Stimulated activated CD4-positive, alpha-beta T cell treated with anti-CD3 and anti-CD28 coated beads, Interleukin-2, amount 100 ng/mL, for 48 hours (primary cell): Measurements from ENCODE around the gene RP2.

Source experiments
- DNase-seq, 2 donors: peaks; one replicate each; pipeline ENCODE4 v3.0.0-alpha.2; 2020

RP2 gene

GRCh38 chrX:46836701-46837557 lies at the start of gene RP2:
RP2 (plus strand) TSS chrX:46837043; CDS start chrX:46837101, 58 bp downstream.
- peak; percentile 72 to 73 for DNase-seq

GRCh38 chrX:46788902-46789301 lies 47.9 kb upstream of the RP2 start:
- DNase-seq, result no peak

DNA sequence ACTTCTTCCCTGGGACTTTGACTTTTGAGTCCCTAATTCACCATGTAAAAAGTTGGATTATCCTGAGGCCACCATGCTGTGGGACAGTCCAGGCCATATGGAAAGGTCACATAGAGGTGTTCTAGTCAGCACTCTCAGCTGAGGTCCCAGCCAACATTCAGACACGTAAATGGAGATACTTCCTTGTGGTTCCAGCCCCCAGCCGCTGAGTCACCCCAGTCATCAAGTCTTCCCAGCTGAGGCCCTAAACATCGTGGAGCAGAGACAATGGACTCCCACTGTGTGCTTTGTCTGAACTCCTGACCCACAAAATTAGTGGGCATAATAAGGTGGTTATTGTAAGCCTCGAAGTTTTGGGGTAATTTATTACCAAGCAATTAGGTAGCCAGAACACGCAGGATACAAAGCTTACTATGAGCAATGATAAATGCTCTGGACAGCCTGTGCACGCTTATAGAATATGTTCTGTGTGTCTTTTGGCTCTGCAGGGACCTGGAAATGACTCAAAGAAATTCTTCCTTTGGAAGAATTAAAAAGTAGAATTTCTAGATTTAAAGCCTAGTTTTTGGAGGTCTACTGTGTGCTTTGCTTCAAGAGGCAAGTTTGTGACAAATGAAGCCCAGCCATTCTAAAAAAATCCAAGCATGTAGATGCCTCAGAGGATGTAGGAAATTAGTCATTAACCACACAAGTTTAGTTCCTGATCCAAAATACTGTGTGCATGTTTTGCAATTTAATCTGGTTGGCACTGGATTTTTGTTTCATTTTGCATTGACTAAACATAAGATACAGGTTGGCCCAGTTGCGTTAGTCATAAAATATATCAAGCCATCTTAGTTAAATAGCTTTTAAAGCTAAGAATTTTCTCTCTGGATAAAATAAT lies 44.7 kb upstream of the RP2 start:
- peak in 1 of 2 donors; percentile 4 for DNase-seq

- no peak for DNase-seq
Observed at GRCh38 chrX:46792810-46793188, 44.0 kb upstream of the RP2 start.

GRCh38 chrX:46793386-46794143 lies 43.3 kb upstream of the RP2 start:
- DNase-seq, result no peak

- DNase-seq, result peak; percentile 62 to 75
Observed at GRCh38 chrX:46796574-46797191, 40.2 kb upstream of the RP2 start.

GRCh38 chrX:46803140-46803539 lies 33.7 kb upstream of the RP2 start:
- DNase-seq, result no peak

DNA sequence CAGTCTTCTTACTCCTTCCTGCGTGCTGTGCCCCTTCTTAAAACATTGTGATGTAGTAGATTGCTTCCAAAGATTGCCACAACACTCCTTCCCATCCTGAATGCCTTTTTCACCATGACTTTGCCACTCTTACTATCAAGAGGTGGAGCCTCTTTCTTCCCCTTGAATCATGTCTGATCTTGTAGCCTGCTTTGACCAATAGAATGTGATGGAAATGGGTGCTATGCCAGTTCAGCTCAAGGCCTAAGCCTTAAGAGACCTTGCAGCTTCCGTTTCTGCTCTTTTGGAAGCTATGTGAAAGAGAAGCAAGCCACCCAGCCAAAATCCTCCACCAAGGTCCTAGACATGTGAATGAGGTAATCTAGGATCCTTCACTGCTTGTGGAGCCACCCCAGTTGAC lies 31.6 kb upstream of the RP2 start:
- no peak for DNase-seq

GRCh38 chrX:46811121-46811520 lies 25.7 kb upstream of the RP2 start:
- no peak for DNase-seq

DNA sequence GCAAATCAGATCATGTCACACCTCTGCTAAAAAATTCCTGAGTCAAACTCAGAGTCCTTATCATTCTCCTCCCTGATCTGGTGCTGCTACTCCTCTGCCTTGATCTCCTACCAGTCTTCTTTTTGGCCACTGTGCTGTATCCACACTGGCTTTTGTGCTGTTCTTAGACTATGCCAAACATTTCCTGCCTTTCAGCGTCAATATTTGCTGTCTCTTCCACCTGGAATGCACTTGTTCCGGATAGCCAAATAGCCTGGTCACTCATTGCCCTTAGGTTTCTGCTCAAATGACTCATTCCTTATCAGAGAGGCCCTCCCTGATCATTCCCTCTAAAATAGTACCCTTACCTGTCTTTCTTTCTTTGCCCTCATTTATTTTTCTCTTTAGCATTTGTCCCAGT lies 24.4 kb upstream of the RP2 start:
- DNase-seq, result no peak

GRCh38 chrX:46814966-46815365 lies 21.9 kb upstream of the RP2 start:
- DNase-seq, result no peak

DNA sequence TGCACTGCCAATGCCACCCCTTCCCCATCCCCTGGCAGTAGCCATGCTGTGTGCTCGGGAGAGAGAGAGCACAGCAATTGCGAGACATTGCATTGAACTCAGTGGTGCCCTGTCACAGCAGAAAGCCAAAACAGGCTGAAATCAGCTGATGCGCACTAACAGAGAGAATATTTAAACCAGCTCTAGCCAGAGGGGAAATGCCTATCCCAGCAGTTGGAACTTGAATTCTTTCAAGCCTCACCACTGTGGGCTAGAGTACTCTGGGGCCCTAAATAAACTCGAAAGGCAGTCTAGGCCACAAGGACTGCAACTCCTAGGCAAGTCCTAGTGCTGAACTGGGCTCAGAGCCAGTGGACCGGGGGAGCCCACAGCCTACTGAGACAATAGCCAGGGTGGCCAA lies 17.7 kb upstream of the RP2 start:
- no peak for DNase-seq

DNA sequence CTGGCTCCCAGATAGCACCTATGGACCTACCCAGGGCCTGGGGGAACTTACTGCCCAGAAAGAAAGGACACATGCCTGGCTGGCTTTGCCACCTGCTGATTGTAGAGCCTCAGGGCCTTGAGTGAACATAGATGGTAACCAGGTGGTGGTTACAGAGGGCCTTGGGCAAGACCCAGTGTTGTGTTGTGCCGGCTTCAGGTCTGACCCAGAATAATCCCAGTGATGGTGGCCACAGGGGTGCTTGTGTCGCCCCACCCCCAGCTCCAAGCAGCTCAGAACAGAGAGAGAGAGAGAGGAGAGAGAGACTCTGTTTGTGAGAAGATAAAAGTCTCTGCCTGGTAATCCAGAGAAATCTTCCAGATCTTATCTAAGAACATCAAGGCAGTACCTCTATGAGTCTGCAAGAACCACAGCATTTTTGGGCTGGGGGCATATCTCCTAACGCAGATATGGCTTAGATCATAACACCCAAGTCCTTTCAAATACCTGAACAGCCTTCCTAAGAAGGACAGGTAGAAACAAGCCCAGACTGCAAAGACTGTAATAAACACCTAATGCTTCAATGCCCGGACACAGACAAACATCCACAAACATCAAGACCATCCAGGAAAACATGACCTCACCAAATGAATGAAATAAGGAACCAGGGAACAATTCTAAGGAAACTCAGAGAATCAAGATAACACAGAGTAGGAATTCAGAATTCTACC lies 16.3 kb upstream of the RP2 start:
- no peak for DNase-seq

DNA sequence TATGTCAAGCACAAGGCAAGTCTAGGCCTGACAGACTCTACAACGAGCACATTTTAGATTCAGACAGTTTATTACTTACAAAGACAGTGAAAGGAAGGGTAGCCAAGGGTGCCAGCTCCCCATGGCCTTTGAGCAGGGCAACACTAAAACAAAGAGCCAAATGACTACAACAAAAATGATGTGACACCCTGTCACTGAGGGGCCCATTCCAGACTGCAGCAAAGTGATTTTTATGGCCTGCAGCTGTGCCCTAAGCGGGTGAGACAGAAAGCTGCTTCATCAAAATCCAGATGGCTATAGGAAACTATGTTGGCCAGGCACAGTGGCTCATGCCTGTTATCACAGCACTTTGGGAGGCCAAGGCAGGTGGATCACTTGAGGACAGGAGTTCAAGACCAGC lies 13.4 kb upstream of the RP2 start:
- no peak for DNase-seq

DNA sequence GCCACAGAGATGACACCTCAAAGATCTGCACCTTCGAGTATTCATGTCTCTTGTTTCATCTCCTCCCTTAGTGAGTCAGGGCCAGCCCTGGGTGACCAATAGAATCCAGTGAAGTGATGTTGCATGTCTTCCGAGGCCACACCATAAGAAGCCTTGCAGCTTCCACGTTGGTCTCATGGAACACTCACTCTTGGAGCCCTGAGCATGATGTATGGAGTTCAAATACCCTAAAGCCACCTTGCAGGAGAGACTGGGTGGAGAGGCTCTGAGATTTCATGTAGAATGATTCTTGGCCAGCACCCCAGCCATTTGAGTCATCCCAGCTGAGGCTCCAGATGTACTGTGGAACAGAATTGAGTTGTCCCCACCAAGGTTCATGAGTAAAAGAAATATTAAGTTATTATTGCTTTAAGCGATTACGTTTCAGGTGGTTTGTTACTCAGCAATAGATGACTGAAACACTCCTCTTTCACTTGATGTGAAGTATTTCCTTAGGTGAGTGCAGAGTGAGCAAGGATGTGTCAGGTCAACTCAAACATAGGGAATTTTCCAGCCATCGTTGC lies 5.0 kb upstream of the RP2 start:
- no peak for DNase-seq

GRCh38 chrX:46837558-46838485 lies 979 bp downstream of the RP2 start:
- DNase-seq, result no peak

- DNase-seq, result no peak
Observed at GRCh38 chrX:46838486-46838870, 1.6 kb downstream of the RP2 start.

GRCh38 chrX:46838974-46839480 lies 2.2 kb downstream of the RP2 start:
- no peak for DNase-seq

DNA sequence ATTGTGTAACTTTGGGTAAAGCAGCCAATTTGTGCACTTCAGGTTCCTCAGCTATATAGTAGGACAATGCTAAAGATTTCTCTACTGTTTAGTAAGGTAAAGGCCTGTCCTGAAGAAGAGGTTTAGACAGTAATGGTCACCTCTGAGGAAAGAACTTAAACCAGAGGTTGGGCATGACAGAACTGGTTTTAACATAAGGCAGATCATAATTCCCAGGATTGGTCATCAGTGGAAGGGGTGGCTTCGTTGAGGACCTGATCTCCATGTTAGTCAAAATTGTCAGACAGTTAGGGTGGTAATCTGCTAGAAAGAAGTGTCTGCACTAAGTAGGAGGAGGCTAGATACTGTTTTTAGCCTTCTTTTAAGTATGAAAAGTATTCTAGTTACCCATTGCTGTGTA lies 4.1 kb downstream of the RP2 start:
- DNase-seq, result no peak

GRCh38 chrX:46841346-46841745 lies 4.5 kb downstream of the RP2 start:
- no peak for DNase-seq
